DND-41 (cell line): ENCODE results near the gene GNG12.

Experiments used
- ATAC-seq: fragments of 200-7000 bp; cut with Tn5 transposase; 3 replicates; pipeline ENCODE4 v1.9.1; 2021; ENCODE audit warnings: low read depth; ENCODE audit not compliant: insufficient read depth
- DNase-seq: peaks from one replicate; pipeline ENCODE4 v3.0.0-alpha.2; 2020
- H2AFZ ChIP-seq: 2 replicates; pipeline ENCODE4 v1.6.0; 2012; ENCODE audit warnings: low read depth, low read length
- H3K27ac ChIP-seq: 2 replicates; pipeline ENCODE4 v1.5.1; 2012; ENCODE audit warnings: low read length, inconsistent platforms
- H3K27me3 ChIP-seq: fragments of 200-600 bp; sonication (generic); 2 replicates; pipeline ENCODE4 v1.6.0; 2012; ENCODE audit warnings: low read length, mild to moderate bottlenecking, inconsistent platforms; ENCODE audit not compliant: insufficient read depth, poor library complexity
- H3K36me3 ChIP-seq: 2 replicates; pipeline ENCODE4 v1.5.1; 2012; ENCODE audit warnings: low read length, inconsistent platforms; ENCODE audit not compliant: insufficient read depth
- H3K4me1 ChIP-seq: 2 replicates; pipeline ENCODE4 v1.5.1; 2012; ENCODE audit warnings: mild to moderate bottlenecking, low read length; ENCODE audit not compliant: insufficient read depth
- H3K4me2 ChIP-seq: 2 replicates; pipeline ENCODE4 v1.6.0; 2012; ENCODE audit warnings: mild to moderate bottlenecking, moderate library complexity, low read length, inconsistent platforms; ENCODE audit not compliant: insufficient read depth
- H3K4me3 ChIP-seq, 2 experiments: fragments of 200-600 bp in 1 of 2; shearing (Covaris generic) in 1 of 2; 2 replicates each; pipeline ENCODE4 v1.5.1; 2012 to 2016; ENCODE audit warnings: inconsistent platforms in 2 of 2, low read length in 2 of 2, mild to moderate bottlenecking in 2 of 2, low read depth in 1 of 2, moderate library complexity in 1 of 2
- H3K79me2 ChIP-seq: 2 replicates; pipeline ENCODE4 v1.6.0; 2012; ENCODE audit warnings: low read length, inconsistent platforms; ENCODE audit not compliant: insufficient read depth
- H3K9ac ChIP-seq: 2 replicates; pipeline ENCODE4 v1.6.0; 2012; ENCODE audit warnings: low read depth, mild to moderate bottlenecking, inconsistent platforms, low read length, moderate library complexity
- H3K9me3 ChIP-seq: 2 replicates; pipeline ENCODE4 v1.5.1; 2012; ENCODE audit warnings: low read length, moderate library complexity, mild to moderate bottlenecking, inconsistent platforms; ENCODE audit not compliant: insufficient read depth, severe bottlenecking
- H4K20me1 ChIP-seq: 2 replicates; pipeline ENCODE4 v1.6.0; 2012; ENCODE audit warnings: low read length; ENCODE audit not compliant: insufficient read depth
- EZH2 ChIP-seq: IDR thresholded peaks from 3 replicates; pipeline ENCODE4 v1.6.1; 2012; ENCODE audit warnings: borderline replicate concordance, low read depth, mild to moderate bottlenecking, moderate library complexity, low read length, inconsistent platforms; ENCODE audit not compliant: severe bottlenecking
- TF ChIP-seq, protein P1 (sequence below): IDR thresholded peaks from 2 replicates; pipeline ENCODE4 v1.5.1; 2012; ENCODE audit warnings: borderline replicate concordance, low read length, moderate library complexity, mild to moderate bottlenecking; ENCODE audit not compliant: poor library complexity, severe bottlenecking; ENCODE audit errors: extremely low read depth

Gene GNG12

GRCh38 chr1:67723126-67723525 is 110.1 kb downstream of the GNG12 start:
- H3K9ac ChIP-seq: no peak overlapping the region
- no peaks in the 10 kb centered on the region for H3K9me3 ChIP-seq
- H4K20me1 ChIP-seq: no peaks in the 10 kb centered on the region
- H3K4me1 ChIP-seq: peaks cover 13% of the 10 kb centered on the region
- no peak for DNase-seq
- no peaks in the 10 kb centered on the region for H3K36me3 ChIP-seq
- H3K27me3 ChIP-seq: no peaks in the 10 kb centered on the region
- H3K27ac ChIP-seq: no peak overlapping the region
- ATAC-seq: no peak
- no peak overlapping the region for H3K4me2 ChIP-seq
- H3K4me3 ChIP-seq: no peak overlapping the region
- TF ChIP-seq, protein P1, sequence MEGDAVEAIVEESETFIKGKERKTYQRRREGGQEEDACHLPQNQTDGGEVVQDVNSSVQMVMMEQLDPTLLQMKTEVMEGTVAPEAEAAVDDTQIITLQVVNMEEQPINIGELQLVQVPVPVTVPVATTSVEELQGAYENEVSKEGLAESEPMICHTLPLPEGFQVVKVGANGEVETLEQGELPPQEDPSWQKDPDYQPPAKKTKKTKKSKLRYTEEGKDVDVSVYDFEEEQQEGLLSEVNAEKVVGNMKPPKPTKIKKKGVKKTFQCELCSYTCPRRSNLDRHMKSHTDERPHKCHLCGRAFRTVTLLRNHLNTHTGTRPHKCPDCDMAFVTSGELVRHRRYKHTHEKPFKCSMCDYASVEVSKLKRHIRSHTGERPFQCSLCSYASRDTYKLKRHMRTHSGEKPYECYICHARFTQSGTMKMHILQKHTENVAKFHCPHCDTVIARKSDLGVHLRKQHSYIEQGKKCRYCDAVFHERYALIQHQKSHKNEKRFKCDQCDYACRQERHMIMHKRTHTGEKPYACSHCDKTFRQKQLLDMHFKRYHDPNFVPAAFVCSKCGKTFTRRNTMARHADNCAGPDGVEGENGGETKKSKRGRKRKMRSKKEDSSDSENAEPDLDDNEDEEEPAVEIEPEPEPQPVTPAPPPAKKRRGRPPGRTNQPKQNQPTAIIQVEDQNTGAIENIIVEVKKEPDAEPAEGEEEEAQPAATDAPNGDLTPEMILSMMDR: no peak
- TF ChIP-seq EZH2: no peak
- no peaks in the 10 kb centered on the region for H3K79me2 ChIP-seq
- H2AFZ ChIP-seq: no peak overlapping the region

GRCh38 chr1:67722292-67722944 is 110.8 kb downstream of the GNG12 start:
- H4K20me1 ChIP-seq: no peaks in the 10 kb centered on the region
- no peak overlapping the region for H3K4me3 ChIP-seq
- H3K4me2 ChIP-seq: no peak overlapping the region
- H3K4me1 ChIP-seq: peaks cover 13% of the 10 kb centered on the region
- H3K9me3 ChIP-seq: no peaks in the 10 kb centered on the region
- TF ChIP-seq, protein P1: no peak
- TF ChIP-seq EZH2: no peak
- peak overlapping the region; percentile 52 for H2AFZ ChIP-seq
- DNase-seq (no peak), ATAC-seq (peak; percentile 33; the same call in 1 of the 3 replicates)
- no peaks in the 10 kb centered on the region for H3K36me3 ChIP-seq
- no peak overlapping the region for H3K9ac ChIP-seq
- H3K79me2 ChIP-seq: no peaks in the 10 kb centered on the region
- no peak overlapping the region; the same call in 1 of the 2 replicates for H3K27ac ChIP-seq
- H3K27me3 ChIP-seq: no peaks in the 10 kb centered on the region

GRCh38 chr1:67721650-67722291 is 111.5 kb downstream of the GNG12 start:
- H3K36me3 ChIP-seq: no peaks in the 10 kb centered on the region
- TF ChIP-seq EZH2: no peak
- TF ChIP-seq, protein P1: no peak
- no peak overlapping the region for H3K4me3 ChIP-seq
- peak; percentile 60 for ATAC-seq
- H3K9ac ChIP-seq: no peak overlapping the region
- H3K27me3 ChIP-seq: no peaks in the 10 kb centered on the region
- H3K9me3 ChIP-seq: no peaks in the 10 kb centered on the region
- H2AFZ ChIP-seq: peak overlapping the region; percentile 52
- H3K79me2 ChIP-seq: no peaks in the 10 kb centered on the region
- no peak overlapping the region for H3K4me2 ChIP-seq
- H3K4me1 ChIP-seq: peaks cover 13% of the 10 kb centered on the region
- H3K27ac ChIP-seq: no peak overlapping the region; the same call in 1 of the 2 replicates
- DNase-seq: no peak
- H4K20me1 ChIP-seq: no peaks in the 10 kb centered on the region

GRCh38 chr1:67721112-67721511 is 112.2 kb downstream of the GNG12 start:
- ATAC-seq (no peak), DNase-seq (no peak)
- Histone ChIP-seq H3K27ac (no peak overlapping the region), H3K9ac (no peak overlapping the region), H3K4me3 (no peak overlapping the region), H3K79me2 (no peaks in the 10 kb centered on the region), H3K4me2 (no peak overlapping the region), H3K36me3 (no peaks in the 10 kb centered on the region), H2AFZ (no peak overlapping the region), H4K20me1 (no peaks in the 10 kb centered on the region), H3K9me3 (no peaks in the 10 kb centered on the region), H3K4me1 (peaks cover 10% of the 10 kb centered on the region), H3K27me3 (no peaks in the 10 kb centered on the region)
- no peak for TF ChIP-seq EZH2
